ENCODE results near the gene BEAN1.

- no peak for TF ChIP-seq PAX5 (IDR thresholded peaks at IDR 0.05; ENCODE audit: insufficient read depth, low read length, severe bottlenecking)
- no peak for TF ChIP-seq POLR2A (IDR thresholded peaks at IDR 0.05; ENCODE audit: low read depth, low read length)
Observed at GRCh38 chr16:66522816-66523590, 95.9 kb downstream of the BEAN1 start.

Data from GM12891 (cell line).